SK-N-SH treated with all-trans-retinoic acid at 6 μM for 48 hours (cell line): ENCODE data around the gene LRRFIP1.

Source experiments
- ATAC-seq: fragments of 200-7000 bp; cut with Tn5 transposase; 3 replicates; pipeline ENCODE4 v1.9.1; 2020; ENCODE audit warnings: mild to moderate bottlenecking, moderate library complexity
- ARNTL ChIP-seq: fragments of 450-650 bp; formaldehyde crosslinking; IDR thresholded peaks from 2 replicates; pipeline ENCODE4 v1.5.0; 2020; ENCODE audit warnings: low read depth, mild to moderate bottlenecking, moderate library complexity, borderline replicate concordance
- BACH2 ChIP-seq: fragments of 250-450 bp; sonication (Bioruptor Pico); IDR thresholded peaks from 2 replicates; pipeline ENCODE4 v1.9.0; 2021; ENCODE audit warnings: mild to moderate bottlenecking, borderline replicate concordance
- ESRRG ChIP-seq: fragments of 250-450 bp; sonication (Bioruptor Pico); IDR thresholded peaks from 2 replicates; pipeline ENCODE4 v1.6.1; 2021; ENCODE audit warnings: mild to moderate bottlenecking
- GLIS3 ChIP-seq: fragments of 250-450 bp; sonication (Bioruptor Pico); IDR thresholded peaks from 2 replicates; pipeline ENCODE4 v1.5.0; 2020; ENCODE audit warnings: mild to moderate bottlenecking, moderate library complexity
- OSR1 ChIP-seq: fragments of 250-450 bp; sonication (Bioruptor Pico); IDR thresholded peaks from 2 replicates; pipeline ENCODE4 v1.8.0; 2022; ENCODE audit warnings: moderate library complexity, mild to moderate bottlenecking, inconsistent platforms
- PPARA ChIP-seq: fragments of 250-450 bp; sonication (Bioruptor Pico); IDR thresholded peaks from 2 replicates; pipeline ENCODE4 v1.5.0; 2020; ENCODE audit warnings: mild to moderate bottlenecking, borderline replicate concordance
- RARB ChIP-seq: fragments of 250-450 bp; sonication (Bioruptor Pico); IDR thresholded peaks from 2 replicates; pipeline ENCODE4 v1.8.0; 2021; ENCODE audit warnings: mild to moderate bottlenecking, moderate library complexity
- SNAI2 ChIP-seq: fragments of 250-450 bp; sonication (Bioruptor Pico); IDR thresholded peaks from 2 replicates; pipeline ENCODE4 v1.5.0; 2020; ENCODE audit warnings: mild to moderate bottlenecking, moderate library complexity
- TCF4 ChIP-seq: fragments of 250-450 bp; sonication (Bioruptor Pico); IDR thresholded peaks from 2 replicates; pipeline ENCODE4 v1.8.0; 2021; ENCODE audit warnings: mild to moderate bottlenecking, moderate library complexity, borderline replicate concordance
- TOX ChIP-seq: fragments of 250-450 bp; sonication (Bioruptor Pico); IDR thresholded peaks from 2 replicates; pipeline ENCODE4 v1.8.0; 2021; ENCODE audit warnings: mild to moderate bottlenecking, moderate library complexity, borderline replicate concordance
- ZFP3 ChIP-seq: fragments of 250-450 bp; sonication (Bioruptor Pico); IDR thresholded peaks from 2 replicates; pipeline ENCODE4 v1.5.0; 2020; ENCODE audit warnings: mild to moderate bottlenecking, moderate library complexity
- ZFP30 ChIP-seq: fragments of 450-650 bp; formaldehyde crosslinking; IDR thresholded peaks from 2 replicates; pipeline ENCODE4 v1.5.0; 2022; ENCODE audit warnings: mild to moderate bottlenecking, moderate library complexity
- ZNF565 ChIP-seq: fragments of 450-650 bp; formaldehyde crosslinking; conservative IDR thresholded peaks from 2 replicates; pipeline ENCODE4 v1.5.0; 2020; ENCODE audit warnings: low read depth, mild to moderate bottlenecking, moderate library complexity
- ZNF8 ChIP-seq: fragments of 450-650 bp; formaldehyde crosslinking; IDR thresholded peaks from 2 replicates; pipeline ENCODE4 v1.5.0; 2020; ENCODE audit warnings: mild to moderate bottlenecking, moderate library complexity
- TF ChIP-seq, protein P1 (sequence below): fragments of 250-450 bp; sonication (Bioruptor Pico); IDR thresholded peaks from 2 replicates; pipeline ENCODE4 v1.5.1; 2020; ENCODE audit warnings: low read depth, mild to moderate bottlenecking, moderate library complexity
- TF ChIP-seq, protein P2 (sequence below): fragments of 250-450 bp; sonication (Bioruptor Pico); IDR thresholded peaks from 2 replicates; pipeline ENCODE4 v1.5.0; 2020; ENCODE audit warnings: mild to moderate bottlenecking, moderate library complexity
- TF ChIP-seq, protein P3 (sequence below): fragments of 250-450 bp; sonication (Bioruptor Pico); IDR thresholded peaks from 2 replicates; pipeline ENCODE4 v1.8.0; 2020; ENCODE audit warnings: mild to moderate bottlenecking, moderate library complexity, borderline replicate concordance
- TF ChIP-seq, protein P4 (sequence below): fragments of 250-450 bp; sonication (Bioruptor Pico); IDR thresholded peaks from 2 replicates; pipeline ENCODE4 v1.5.1; 2021; ENCODE audit warnings: mild to moderate bottlenecking, moderate library complexity
- TF ChIP-seq, protein P5 (sequence below): fragments of 250-450 bp; sonication (Bioruptor Pico); IDR thresholded peaks from 2 replicates; pipeline ENCODE4 v1.8.0; 2021; ENCODE audit warnings: low read depth, mild to moderate bottlenecking, moderate library complexity, borderline replicate concordance

Gene LRRFIP1

DNA sequence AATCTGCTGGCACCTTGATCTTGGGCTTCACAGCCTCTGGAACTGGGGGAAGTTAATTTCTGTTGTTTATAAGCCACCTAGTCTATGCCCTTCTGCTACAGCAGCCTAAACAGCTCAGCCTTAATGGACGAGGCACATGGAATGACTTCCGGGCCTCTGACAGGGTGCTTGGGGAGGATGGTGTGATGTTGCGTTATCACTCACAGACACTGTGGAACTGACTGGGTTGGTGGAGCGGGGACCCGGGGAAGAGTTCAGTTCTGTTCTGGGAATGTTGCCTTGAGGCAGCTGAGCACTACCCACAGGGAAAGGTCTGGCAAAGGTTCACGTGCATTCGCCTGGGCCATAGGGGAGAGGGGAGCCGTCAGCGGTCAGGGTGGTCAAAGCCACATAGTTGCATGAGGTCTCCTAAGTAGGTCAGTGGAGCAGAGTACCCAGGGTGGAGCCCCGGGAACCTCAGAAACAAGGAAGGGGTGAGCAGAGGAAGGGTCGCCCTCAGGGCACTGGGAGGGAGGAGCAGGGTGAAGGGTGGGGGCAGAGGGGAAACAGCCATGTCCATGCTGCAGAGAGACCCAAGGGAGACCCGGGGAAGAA is 36.2 kb downstream of the LRRFIP1 start:
- no peak for ATAC-seq
- TF ChIP-seq, protein P1, sequence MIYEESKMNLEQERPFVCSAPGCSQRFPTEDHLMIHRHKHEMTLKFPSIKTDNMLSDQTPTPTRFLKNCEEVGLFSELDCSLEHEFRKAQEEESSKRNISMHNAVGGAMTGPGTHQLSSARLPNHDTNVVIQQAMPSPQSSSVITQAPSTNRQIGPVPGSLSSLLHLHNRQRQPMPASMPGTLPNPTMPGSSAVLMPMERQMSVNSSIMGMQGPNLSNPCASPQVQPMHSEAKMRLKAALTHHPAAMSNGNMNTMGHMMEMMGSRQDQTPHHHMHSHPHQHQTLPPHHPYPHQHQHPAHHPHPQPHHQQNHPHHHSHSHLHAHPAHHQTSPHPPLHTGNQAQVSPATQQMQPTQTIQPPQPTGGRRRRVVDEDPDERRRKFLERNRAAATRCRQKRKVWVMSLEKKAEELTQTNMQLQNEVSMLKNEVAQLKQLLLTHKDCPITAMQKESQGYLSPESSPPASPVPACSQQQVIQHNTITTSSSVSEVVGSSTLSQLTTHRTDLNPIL: no peak
- no peak for TF ChIP-seq TOX (CRISPR knock-in tag)
- no peak for TF ChIP-seq PPARA (CRISPR knock-in tag)
- TF ChIP-seq ZFP3 (CRISPR knock-in tag): no peak
- no peak for TF ChIP-seq ZFP30 (CRISPR knock-in tag)
- TF ChIP-seq, protein P2, sequence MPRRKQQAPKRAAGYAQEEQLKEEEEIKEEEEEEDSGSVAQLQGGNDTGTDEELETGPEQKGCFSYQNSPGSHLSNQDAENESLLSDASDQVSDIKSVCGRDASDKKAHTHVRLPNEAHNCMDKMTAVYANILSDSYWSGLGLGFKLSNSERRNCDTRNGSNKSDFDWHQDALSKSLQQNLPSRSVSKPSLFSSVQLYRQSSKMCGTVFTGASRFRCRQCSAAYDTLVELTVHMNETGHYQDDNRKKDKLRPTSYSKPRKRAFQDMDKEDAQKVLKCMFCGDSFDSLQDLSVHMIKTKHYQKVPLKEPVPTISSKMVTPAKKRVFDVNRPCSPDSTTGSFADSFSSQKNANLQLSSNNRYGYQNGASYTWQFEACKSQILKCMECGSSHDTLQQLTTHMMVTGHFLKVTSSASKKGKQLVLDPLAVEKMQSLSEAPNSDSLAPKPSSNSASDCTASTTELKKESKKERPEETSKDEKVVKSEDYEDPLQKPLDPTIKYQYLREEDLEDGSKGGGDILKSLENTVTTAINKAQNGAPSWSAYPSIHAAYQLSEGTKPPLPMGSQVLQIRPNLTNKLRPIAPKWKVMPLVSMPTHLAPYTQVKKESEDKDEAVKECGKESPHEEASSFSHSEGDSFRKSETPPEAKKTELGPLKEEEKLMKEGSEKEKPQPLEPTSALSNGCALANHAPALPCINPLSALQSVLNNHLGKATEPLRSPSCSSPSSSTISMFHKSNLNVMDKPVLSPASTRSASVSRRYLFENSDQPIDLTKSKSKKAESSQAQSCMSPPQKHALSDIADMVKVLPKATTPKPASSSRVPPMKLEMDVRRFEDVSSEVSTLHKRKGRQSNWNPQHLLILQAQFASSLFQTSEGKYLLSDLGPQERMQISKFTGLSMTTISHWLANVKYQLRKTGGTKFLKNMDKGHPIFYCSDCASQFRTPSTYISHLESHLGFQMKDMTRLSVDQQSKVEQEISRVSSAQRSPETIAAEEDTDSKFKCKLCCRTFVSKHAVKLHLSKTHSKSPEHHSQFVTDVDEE (CRISPR knock-in tag): no peak

DNA sequence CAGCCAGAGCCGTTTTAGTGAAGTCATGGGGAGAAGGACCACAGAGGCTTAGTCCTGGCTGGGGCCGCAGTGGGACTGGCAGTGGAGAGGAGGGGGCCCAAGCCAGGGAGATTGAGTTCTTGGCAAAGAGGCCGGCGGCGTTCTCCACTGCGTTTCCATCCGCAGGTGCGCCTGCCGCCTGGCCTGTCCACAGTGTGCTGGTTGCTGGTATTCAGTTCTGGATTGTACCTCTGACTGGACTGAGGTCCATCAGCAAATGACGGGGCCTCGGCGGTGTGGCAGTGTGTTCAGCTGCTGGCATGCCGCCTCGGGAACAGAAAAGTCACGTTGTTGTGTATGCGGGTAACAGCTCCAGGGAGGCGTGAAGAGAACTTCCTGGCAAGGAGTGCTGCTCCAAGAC is 36.8 kb downstream of the LRRFIP1 start:
- ATAC-seq: no peak
- no peak for TF ChIP-seq ZNF565 (CRISPR knock-in tag)
- TF ChIP-seq, protein P3, sequence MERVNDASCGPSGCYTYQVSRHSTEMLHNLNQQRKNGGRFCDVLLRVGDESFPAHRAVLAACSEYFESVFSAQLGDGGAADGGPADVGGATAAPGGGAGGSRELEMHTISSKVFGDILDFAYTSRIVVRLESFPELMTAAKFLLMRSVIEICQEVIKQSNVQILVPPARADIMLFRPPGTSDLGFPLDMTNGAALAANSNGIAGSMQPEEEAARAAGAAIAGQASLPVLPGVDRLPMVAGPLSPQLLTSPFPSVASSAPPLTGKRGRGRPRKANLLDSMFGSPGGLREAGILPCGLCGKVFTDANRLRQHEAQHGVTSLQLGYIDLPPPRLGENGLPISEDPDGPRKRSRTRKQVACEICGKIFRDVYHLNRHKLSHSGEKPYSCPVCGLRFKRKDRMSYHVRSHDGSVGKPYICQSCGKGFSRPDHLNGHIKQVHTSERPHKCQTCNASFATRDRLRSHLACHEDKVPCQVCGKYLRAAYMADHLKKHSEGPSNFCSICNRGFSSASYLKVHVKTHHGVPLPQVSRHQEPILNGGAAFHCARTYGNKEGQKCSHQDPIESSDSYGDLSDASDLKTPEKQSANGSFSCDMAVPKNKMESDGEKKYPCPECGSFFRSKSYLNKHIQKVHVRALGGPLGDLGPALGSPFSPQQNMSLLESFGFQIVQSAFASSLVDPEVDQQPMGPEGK (CRISPR knock-in tag): no peak
- TF ChIP-seq, protein P4, sequence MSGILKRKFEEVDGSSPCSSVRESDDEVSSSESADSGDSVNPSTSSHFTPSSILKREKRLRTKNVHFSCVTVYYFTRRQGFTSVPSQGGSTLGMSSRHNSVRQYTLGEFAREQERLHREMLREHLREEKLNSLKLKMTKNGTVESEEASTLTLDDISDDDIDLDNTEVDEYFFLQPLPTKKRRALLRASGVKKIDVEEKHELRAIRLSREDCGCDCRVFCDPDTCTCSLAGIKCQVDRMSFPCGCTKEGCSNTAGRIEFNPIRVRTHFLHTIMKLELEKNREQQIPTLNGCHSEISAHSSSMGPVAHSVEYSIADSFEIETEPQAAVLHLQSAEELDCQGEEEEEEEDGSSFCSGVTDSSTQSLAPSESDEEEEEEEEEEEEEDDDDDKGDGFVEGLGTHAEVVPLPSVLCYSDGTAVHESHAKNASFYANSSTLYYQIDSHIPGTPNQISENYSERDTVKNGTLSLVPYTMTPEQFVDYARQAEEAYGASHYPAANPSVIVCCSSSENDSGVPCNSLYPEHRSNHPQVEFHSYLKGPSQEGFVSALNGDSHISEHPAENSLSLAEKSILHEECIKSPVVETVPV (CRISPR knock-in tag): no peak
- TF ChIP-seq OSR1 (CRISPR knock-in tag): no peak
- TF ChIP-seq BACH2 (CRISPR knock-in tag): no peak
- no peak for TF ChIP-seq ESRRG (CRISPR knock-in tag)
- no peak for TF ChIP-seq ZNF8 (CRISPR knock-in tag)
- no peak for TF ChIP-seq GLIS3
- TF ChIP-seq PPARA (CRISPR knock-in tag): no peak
- no peak for TF ChIP-seq ZFP3 (CRISPR knock-in tag)
- TF ChIP-seq TCF4: no peak
- no peak for TF ChIP-seq TOX (CRISPR knock-in tag)
- no peak for TF ChIP-seq RARB (CRISPR knock-in tag)
- TF ChIP-seq, protein P5, sequence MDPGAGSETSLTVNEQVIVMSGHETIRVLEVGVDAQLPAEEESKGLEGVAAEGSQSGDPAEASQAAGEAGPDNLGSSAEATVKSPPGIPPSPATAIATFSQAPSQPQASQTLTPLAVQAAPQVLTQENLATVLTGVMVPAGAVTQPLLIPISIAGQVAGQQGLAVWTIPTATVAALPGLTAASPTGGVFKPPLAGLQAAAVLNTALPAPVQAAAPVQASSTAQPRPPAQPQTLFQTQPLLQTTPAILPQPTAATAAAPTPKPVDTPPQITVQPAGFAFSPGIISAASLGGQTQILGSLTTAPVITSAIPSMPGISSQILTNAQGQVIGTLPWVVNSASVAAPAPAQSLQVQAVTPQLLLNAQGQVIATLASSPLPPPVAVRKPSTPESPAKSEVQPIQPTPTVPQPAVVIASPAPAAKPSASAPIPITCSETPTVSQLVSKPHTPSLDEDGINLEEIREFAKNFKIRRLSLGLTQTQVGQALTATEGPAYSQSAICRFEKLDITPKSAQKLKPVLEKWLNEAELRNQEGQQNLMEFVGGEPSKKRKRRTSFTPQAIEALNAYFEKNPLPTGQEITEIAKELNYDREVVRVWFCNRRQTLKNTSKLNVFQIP (CRISPR knock-in tag): no peak
- TF ChIP-seq SNAI2 (CRISPR knock-in tag): no peak
- no peak for TF ChIP-seq ARNTL (CRISPR knock-in tag)
- TF ChIP-seq, protein P2 (CRISPR knock-in tag): no peak
